ENCODE measurements around the gene SLC24A4. TPM values are rescaled to one million over a fixed set of nuclear protein-coding genes. Genes with fewer than 3 reads are reported as not detected.

SLC24A4 gene
- total and polyA plus RNA-seq, 3 donors from 2014 or later, result 3.6 to 10.6 (median 8.5) TPM

DNA sequence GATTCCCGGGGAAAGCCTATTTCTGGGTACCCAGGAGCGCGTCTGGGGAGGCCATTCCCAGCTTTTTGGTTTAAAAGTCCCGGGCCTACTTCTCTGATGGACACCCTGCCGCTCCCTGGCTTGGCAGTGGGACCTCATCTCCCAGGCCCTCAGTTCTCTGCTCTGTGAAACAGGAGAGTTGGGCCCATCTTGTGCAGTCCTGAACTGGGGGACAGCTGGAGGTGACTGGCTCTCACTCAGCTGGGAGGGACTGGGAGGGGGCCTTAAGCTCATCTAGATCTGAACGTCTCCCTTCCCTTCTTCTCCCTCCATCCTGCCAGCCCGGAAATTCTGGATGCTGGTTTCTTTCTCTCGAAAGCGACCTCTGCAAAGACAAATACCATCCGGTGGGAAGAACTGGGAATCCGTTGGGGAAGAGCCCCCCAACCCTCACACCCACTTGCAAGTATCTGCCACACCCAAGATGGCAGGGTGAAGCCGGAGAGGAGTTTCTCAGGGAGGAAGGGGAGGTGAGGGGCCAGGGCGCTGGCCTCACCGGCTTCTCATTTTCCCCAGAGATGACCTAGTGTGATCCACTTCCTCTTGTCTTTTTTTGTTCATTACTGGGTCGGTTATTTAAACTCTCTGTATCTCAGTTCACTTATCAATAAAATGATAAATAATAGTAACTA lies 192.0 kb downstream of the SLC24A4 start:
- H3K27me3 ChIP-seq, result no peaks in the 10 kb centered on the region
- H3K4me1 ChIP-seq, result peaks cover 24% of the 10 kb centered on the region
- H3K27ac ChIP-seq, result peak overlapping the region; percentile 93
- H3K9me3 ChIP-seq, result no peaks in the 10 kb centered on the region
- H3K36me3 ChIP-seq (ENCODE audit: low read depth, missing control alignments), result no peaks in the 10 kb centered on the region
- intact Hi-C loops (cut with DNase I; ENCODE audit: low total_unique reads), result no loop called here
- WGBS, 2 donors, result 34 to 44% methylated on average over 11 to 15 of the region's 15 CpGs
- peak overlapping the region; percentile 68 to 69 for H3K4me3 ChIP-seq
- peak; percentile 48 for DNase-seq
- TF ChIP-seq CTCF (IDR thresholded peaks at IDR 0.05) (no peak), POLR2A (IDR thresholded peaks at IDR 0.05) (no peak)

GRCh38 chr14:92515546-92516343 lies 192.8 kb downstream of the SLC24A4 start:
- 76% methylated on average over 5 of the region's 5 CpGs for WGBS, 2 donors
- H3K27me3 ChIP-seq, result no peaks in the 10 kb centered on the region
- TF ChIP-seq POLR2A (IDR thresholded peaks at IDR 0.05), result no peak
- no peak for TF ChIP-seq CTCF (IDR thresholded peaks at IDR 0.05)
- H3K4me1 ChIP-seq, result peaks cover 31% of the 10 kb centered on the region
- H3K9me3 ChIP-seq, result no peaks in the 10 kb centered on the region
- DNase-seq, result no peak
- intact Hi-C loops (cut with DNase I; ENCODE audit: low total_unique reads), result no loop called here
- no peak overlapping the region for H3K4me3 ChIP-seq
- H3K27ac ChIP-seq, result peak overlapping the region; percentile 93
- no peaks in the 10 kb centered on the region for H3K36me3 ChIP-seq (ENCODE audit: low read depth, missing control alignments)

DNA sequence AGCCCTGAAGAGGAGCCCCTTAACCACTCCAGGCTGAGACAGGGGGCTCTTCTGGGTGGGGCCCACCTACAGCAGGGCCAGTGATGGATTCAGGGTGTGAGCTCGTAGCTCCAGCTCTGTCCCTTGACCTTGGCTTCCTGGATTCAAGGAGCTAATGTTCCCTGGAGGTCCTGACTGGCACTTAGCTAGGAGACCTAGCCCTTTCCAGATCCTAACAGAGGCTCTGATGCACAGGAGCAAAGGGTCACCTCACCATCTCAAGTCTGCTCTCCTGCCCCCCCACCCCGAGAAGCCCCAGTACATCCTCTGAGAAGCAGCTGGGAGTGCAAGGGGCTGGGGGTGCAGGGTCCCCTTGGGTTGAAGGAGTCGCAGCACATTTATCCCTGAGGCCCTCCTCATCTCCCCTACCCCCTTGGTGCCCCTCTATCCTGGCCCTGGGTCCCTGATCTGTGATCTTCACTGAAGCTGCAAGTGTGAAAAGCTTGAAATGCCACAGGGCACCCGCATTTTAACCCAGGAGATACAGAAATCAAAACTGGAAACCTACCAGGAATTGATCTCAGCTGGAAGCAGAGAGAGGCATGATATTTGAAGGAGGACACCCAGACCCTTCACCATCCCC lies 193.5 kb downstream of the SLC24A4 start:
- H3K36me3 ChIP-seq (ENCODE audit: low read depth, missing control alignments), result no peaks in the 10 kb centered on the region
- H3K9me3 ChIP-seq, result no peaks in the 10 kb centered on the region
- TF ChIP-seq POLR2A (IDR thresholded peaks at IDR 0.05) (no peak), CTCF (IDR thresholded peaks at IDR 0.05) (no peak)
- H3K27me3 ChIP-seq, result no peaks in the 10 kb centered on the region
- no peak for DNase-seq
- WGBS, 2 donors, result 75 to 90% methylated on average over 3 to 4 of the region's 4 CpGs
- H3K4me3 ChIP-seq, result no peak overlapping the region
- intact Hi-C loops (cut with DNase I; ENCODE audit: low total_unique reads), result no loop called here
- peaks cover 33% of the 10 kb centered on the region for H3K4me1 ChIP-seq
- H3K27ac ChIP-seq, result peak overlapping the region; percentile 40 to 93

DNA sequence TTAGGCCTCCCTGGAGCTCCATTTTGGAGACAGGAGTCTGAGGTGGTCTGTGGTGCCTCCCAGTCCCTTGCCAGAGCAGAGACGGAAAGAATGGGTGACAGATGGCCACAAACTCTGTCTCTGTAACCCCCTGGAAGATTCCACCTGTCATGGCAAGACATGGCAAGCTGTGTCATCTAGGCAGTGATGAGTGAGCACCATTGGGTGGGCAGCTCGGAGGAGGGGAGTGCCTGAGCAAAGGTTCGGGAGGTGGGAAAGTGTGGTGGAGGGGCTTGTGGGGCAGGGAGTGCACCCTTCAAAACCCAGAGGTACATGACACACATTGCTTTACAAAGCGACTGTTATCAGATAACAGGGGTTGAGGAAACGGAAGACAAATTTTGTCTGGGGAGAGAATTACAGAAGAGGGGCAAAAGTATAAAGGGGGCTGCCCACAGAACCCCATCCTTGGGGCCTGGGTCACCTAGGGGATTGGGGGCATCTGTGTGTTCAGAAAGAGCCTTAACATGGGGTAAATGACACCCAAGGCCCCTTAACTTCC lies 194.1 kb downstream of the SLC24A4 start:
- 81% methylated on average over 5 of the region's 5 CpGs for WGBS, 2 donors
- peaks cover 33% of the 10 kb centered on the region for H3K4me1 ChIP-seq
- TF ChIP-seq POLR2A (IDR thresholded peaks at IDR 0.05) (no peak), CTCF (IDR thresholded peaks at IDR 0.05) (no peak)
- DNase-seq, result no peak
- H3K9me3 ChIP-seq, result no peaks in the 10 kb centered on the region
- H3K36me3 ChIP-seq (ENCODE audit: low read depth, missing control alignments), result no peaks in the 10 kb centered on the region
- peak overlapping the region; percentile 14 to 41 for H3K27ac ChIP-seq
- no peaks in the 10 kb centered on the region for H3K27me3 ChIP-seq
- intact Hi-C loops (cut with DNase I; ENCODE audit: low total_unique reads), result no loop called here
- H3K4me3 ChIP-seq, result no peak overlapping the region

Measured in testis (tissue), 3 donors.